Astrocyte (in vitro differentiated cells and primary cell): ENCODE data around the gene GLYAT.

Source experiments
- EZH2 ChIP-seq: IDR thresholded peaks from 2 replicates; pipeline ENCODE4 v1.6.1; 2012; ENCODE audit warnings: mild to moderate bottlenecking, low read length, inconsistent platforms; ENCODE audit not compliant: insufficient read depth
- TF ChIP-seq, protein P1 (sequence below): IDR thresholded peaks from 2 replicates; pipeline ENCODE4 v1.5.1; 2011; ENCODE audit warnings: low read depth, mild to moderate bottlenecking, inconsistent platforms, low read length, moderate library complexity; ENCODE audit not compliant: insufficient read depth

GRCh38 chr11:58707767-58708166 is 24.0 kb downstream of the GLYAT start:
- TF ChIP-seq, protein P1, sequence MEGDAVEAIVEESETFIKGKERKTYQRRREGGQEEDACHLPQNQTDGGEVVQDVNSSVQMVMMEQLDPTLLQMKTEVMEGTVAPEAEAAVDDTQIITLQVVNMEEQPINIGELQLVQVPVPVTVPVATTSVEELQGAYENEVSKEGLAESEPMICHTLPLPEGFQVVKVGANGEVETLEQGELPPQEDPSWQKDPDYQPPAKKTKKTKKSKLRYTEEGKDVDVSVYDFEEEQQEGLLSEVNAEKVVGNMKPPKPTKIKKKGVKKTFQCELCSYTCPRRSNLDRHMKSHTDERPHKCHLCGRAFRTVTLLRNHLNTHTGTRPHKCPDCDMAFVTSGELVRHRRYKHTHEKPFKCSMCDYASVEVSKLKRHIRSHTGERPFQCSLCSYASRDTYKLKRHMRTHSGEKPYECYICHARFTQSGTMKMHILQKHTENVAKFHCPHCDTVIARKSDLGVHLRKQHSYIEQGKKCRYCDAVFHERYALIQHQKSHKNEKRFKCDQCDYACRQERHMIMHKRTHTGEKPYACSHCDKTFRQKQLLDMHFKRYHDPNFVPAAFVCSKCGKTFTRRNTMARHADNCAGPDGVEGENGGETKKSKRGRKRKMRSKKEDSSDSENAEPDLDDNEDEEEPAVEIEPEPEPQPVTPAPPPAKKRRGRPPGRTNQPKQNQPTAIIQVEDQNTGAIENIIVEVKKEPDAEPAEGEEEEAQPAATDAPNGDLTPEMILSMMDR: no peak
- no peak for TF ChIP-seq EZH2
